IPS DF 4.7 (cell line): ENCODE data around the gene ACCS.

Source experiments
- DNase-seq: peaks from one replicate; pipeline ENCODE4 v3.0.0-alpha.2; 2013; ENCODE audit warnings: low spot score; ENCODE audit errors: extremely low read depth

The ACCS gene, protein sequence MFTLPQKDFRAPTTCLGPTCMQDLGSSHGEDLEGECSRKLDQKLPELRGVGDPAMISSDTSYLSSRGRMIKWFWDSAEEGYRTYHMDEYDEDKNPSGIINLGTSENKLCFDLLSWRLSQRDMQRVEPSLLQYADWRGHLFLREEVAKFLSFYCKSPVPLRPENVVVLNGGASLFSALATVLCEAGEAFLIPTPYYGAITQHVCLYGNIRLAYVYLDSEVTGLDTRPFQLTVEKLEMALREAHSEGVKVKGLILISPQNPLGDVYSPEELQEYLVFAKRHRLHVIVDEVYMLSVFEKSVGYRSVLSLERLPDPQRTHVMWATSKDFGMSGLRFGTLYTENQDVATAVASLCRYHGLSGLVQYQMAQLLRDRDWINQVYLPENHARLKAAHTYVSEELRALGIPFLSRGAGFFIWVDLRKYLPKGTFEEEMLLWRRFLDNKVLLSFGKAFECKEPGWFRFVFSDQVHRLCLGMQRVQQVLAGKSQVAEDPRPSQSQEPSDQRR

GRCh38 chr11:44065841-44066731, at the start of gene ACCS:
Gene ACCS, plus strand, starts transcription at chr11:44066270. Its CDS starts 1,358 bp downstream, at chr11:44067628.
- no peak for DNase-seq

DNA sequence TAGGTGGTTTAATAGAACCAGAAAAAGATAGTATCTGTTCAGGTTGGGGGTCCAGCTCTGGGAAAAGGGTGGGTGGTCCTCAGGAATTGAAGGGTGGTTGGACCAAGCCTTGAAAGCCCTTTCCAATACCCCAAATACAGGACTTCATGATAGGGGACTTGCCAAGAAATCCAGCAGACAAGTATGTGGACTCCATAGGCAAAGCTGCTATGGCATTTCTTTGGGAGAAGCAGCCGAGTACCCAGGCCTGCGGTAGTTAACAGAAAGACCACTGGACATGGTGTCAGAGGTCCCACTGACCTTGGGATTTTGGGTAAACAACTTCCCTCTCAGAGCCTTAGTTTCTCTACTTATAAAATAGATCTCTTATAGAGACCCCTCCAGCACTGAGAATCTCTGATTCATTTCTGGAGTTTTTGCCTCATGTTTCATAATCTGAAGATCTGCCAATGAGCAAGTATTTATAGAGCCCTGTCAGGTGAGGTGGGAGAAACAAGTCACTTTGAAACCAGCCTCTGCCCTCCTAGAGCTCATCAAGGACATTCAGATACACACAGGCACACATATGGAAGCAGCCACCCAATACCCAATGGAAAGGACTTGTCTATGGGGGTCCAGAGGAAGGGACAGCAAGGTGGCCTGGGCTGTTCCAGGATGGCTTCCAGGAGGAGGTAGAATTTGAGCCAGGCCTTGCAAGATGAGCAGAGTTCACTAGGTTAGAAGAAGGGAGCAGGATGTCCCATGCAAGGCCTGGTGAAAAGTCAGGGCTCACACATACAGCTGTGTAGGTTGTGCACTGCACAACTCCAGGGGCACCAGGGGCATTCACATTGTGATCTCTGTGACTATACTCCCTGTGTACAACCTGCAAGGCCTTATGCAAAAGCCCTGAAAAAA, 49.3 kb upstream of the ACCS start:
- DNase-seq, result no peak

DNA sequence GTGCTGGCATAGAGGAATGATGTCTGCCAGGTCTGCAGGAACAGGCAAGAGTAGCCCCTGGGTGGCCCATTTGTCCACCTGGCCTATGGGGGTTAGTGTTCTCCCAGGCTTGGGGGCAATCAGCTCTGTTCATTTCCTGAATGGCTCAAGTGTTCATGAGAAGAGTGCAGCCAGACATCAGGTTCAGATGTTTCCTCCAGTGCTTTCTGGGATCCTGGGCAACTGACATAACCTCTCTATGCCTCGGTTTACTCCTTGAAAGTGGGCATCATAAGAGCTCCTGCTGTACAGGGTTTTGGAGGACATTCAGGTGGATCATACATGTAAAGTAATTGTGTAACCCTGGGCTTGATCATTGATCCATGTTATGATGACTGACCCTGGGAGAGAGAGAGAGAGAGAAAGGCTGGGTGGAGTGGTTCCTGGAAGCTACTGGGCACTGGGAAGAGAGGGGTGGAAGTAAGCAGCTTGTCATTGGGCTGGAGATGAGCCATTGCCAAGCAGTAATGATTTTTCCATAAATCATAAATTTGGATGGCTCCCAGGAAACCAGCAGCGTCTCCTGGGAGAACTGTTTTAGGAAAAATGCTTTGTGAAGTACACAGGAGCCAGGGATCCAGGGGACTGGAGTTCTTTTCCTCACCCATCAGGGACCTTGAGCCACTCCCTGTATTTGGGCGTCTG, 48.5 kb upstream of the ACCS start:
- DNase-seq, result no peak

DNA sequence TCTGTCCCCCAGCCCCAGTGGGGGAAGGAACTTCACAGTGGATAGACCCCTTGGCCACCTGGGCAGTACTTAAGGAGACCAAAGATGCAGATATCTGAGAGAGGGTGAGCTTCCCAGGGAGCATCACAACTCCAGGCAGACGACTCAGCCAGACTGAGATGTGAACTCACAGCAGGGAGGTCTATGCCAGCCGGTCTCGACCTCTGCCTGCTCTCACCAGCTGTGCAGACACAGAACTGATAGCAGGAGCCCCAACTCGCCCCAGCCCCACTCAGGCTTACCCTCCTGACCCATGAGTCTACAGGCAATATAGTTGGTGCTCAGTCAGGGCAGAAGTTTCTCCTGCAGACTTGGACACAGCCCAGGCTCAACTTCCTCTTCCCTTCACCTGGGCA, 47.9 kb upstream of the ACCS start:
- no peak for DNase-seq

- no peak for DNase-seq
These were observed 47.2 kb upstream of the ACCS start for GRCh38 chr11:44018829-44019228.

DNA sequence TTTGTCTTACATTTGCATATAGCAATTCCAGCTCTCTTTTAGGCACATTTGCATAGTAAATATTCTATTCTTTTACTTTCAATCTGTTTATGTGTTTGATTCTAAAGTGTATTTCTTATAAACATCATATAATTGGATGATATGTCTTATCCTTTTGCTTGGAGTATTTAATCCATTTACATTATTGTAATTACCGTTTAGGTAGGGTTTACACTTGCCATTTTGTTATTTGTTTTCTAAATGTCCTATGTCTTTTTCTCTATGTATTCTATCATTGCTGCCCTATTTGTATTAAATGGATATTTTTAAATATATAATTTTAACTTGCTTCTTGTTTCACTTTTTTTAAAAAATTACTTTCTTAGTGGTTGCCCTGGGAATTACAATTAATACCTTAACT, 41.1 kb upstream of the ACCS start:
- DNase-seq, result no peak

GRCh38 chr11:44025727-44026126, 40.3 kb upstream of the ACCS start:
- no peak for DNase-seq

GRCh38 chr11:44028401-44028800, 37.7 kb upstream of the ACCS start:
- DNase-seq, result no peak

- no peak for DNase-seq
These were observed 37.1 kb upstream of the ACCS start for GRCh38 chr11:44028816-44029506.

DNA sequence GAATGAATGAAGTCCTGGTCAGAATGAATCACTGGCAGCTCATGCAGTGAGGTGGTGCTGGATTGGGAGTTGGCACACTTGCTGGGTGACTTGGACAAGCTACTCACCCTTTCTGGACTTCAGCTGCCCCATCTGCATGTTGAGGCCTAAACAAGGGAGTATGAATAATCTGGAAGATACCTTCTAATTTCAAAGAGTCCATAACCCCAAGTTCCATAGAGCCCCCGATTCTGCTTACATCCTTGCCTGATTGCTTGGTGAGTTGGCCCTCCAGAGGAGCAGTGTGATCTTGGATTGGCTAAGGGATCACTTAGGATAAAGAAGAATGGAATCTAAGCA, 36.6 kb upstream of the ACCS start:
- DNase-seq, result no peak

DNA sequence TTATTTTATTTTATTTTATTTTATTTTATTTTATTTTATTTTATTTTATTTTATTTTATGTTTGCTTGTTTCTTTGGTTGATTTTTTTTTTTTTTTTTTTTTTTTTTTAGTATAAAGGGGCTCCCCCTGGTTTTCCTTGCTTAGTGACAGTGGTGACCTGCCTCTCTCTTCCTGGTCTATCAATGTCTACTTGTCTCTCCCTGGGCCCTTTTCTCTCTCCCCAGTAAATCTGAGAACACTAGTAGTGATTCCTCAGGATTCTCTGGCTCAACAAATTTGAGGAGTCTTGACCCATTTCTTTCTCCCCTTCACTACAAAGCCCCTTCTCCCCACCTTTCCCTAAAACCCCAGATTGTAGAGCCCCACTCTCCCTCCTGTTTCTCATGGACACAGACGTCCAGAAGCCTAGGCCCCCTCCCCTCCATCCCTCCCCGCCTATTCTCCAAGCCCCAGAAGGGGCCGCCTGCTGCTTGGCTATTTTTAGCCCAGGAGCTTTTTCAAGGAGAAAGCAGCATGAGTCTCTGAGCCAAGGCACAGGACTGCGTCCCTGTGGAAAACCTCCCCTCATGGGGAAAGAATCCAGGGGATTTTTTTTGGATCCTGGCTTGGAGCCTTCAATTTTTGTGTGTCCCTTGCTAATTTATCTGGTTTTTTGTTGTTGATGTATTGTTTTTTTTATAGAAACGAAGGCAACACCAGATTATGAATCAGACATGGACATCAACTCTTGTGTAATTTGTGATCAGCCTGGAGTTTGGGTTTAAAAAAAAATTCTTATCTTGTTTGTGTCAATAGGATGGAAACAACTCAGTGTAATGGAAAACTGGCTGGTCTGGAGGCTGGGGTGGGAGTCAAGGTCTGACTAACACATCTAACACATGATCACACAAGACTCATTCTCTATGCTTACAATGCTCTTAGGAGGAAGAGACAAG, 35.8 kb upstream of the ACCS start:
- no peak for DNase-seq

DNA sequence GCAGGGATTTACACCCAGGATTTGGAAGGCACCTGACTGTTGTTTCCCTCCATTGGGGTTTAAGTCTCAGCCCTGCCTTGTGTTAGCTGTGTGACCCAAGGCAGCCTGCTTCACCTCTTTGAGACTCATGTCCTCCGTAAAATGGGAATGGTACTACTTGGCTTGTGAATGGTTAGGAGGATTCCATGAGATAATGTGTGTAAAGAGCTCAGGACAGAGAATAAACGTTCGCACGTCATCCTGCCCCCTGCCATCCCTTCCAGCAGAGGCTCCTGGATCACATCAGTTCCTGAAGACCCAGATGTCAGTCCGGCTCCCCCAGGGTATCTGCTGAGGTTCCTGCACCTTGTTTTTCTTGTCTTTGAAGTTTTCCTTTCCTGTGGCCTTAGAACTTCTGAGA, 35.1 kb upstream of the ACCS start:
- DNase-seq, result no peak

GRCh38 chr11:44031549-44031948, 34.5 kb upstream of the ACCS start:
- no peak for DNase-seq

DNA sequence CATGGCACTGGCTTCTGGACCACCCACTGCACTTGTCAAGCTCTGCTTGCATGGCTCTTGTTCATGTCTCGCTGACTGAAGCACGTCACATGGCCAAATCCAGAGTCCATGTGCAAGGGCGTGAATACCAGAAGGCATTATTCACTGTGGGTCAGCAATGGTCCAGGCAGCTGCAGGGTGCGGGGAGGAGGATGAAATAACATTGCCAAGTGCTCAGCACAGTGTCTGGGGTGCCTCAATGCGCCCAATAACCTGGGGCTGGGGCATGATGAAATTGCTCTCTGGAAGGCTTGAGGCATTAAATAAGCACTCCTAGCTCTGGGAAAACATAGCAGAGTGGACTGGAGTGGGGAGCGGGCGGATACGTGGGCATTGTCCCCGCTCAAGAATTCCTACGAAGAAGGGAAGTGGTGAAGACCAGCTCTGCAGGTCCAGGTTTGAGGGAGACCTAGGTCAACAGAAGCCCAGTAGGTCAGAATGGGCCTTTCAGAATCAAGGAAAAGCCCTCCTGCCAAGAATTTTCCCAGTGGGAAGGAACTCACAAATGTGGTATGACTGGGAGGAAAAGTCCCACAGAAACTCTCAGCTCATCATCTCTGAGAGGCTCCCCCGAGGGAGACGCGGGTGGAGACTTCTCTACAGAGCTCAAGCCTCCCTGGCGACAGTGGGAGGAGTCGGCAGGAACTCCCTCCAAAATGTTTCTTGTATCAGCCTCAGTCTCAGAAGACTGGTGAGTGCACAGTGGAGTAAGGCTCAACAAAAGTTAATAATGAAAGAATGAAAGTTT, 33.6 kb upstream of the ACCS start:
- no peak for DNase-seq

GRCh38 chr11:44033411-44033850, 32.6 kb upstream of the ACCS start:
- DNase-seq, result no peak

DNA sequence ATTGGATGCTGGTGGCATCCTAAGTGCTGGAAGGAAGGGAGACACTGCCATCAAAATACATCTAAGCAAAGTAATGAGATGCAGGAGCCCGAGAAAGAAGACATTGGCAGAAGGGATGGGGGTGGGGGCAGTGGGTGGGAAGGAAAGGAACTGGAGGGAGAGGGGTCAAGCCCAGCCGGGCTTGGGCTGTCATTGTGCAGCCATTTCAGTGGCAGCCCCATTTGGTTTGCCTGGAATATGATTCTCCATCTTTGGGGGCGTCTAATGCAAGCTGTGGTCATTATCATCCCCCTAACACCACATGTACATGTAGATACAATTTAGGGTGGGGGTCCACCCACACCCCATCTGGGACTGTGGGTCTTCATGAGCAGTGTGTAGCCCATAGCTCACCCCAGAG, 32.2 kb upstream of the ACCS start:
- DNase-seq, result no peak

GRCh38 chr11:44034639-44035038, 31.4 kb upstream of the ACCS start:
- DNase-seq, result no peak
